Testis (tissue), 2 donors: ENCODE results near the gene SLC2A1.

Experiments
- CTCF ChIP-seq, 3 experiments: fragments of 450-650 bp in 2 of 3; fragments of 200-600 bp in 1 of 3; sonication (generic) in 1 of 3; IDR thresholded peaks; one replicate each; pipeline ENCODE4 v1.5.1; 2016 to 2019; ENCODE audit warnings: antibody characterized with exemption in 3 of 3, mild to moderate bottlenecking in 2 of 3, moderate library complexity in 1 of 3
- POLR2A ChIP-seq: fragments of 450-650 bp; IDR thresholded peaks from one replicate; pipeline ENCODE4 v1.6.1; 2017; ENCODE audit warnings: antibody characterized with exemption, mild to moderate bottlenecking, moderate library complexity

GRCh38 chr1:42913426-42914091, 45.1 kb downstream of the SLC2A1 start:
- TF ChIP-seq CTCF (IDR thresholded peaks at IDR 0.05) (peak; percentile 66 to 84 (median 67)), POLR2A (no peak)
